ENCODE measurements around the gene PRAMEF11.

GRCh38 chr1:12809933-12810332 lies 21.3 kb downstream of the PRAMEF11 start:
- TF ChIP-seq CTCF (IDR thresholded peaks at IDR 0.05; ENCODE audit: low read length) (no peak), EZH2 (IDR thresholded peaks at IDR 0.05; ENCODE audit: borderline replicate concordance, low read length) (no peak)

Measured in OCI-LY1 (cell line).